HL-60 (cell line): ENCODE measurements around the gene NF1.

Experiments
- GABPA ChIP-seq: IDR thresholded peaks from 2 replicates; pipeline ENCODE4 v1.6.1; 2012; ENCODE audit warnings: low read depth
- POLR2AphosphoS5 ChIP-seq: IDR thresholded peaks from 2 replicates; pipeline ENCODE4 v1.6.1; 2012; ENCODE audit warnings: low read depth
- REST ChIP-seq: IDR thresholded peaks from 2 replicates; pipeline ENCODE4 v1.6.1; 2012; ENCODE audit warnings: low read depth; ENCODE audit not compliant: insufficient replicate concordance
- TF ChIP-seq, protein P1 (sequence below): IDR thresholded peaks from one replicate; pipeline ENCODE4 v1.5.1; 2011; ENCODE audit warnings: low read length, control low read depth, inconsistent platforms; ENCODE audit not compliant: insufficient read depth

DNA sequence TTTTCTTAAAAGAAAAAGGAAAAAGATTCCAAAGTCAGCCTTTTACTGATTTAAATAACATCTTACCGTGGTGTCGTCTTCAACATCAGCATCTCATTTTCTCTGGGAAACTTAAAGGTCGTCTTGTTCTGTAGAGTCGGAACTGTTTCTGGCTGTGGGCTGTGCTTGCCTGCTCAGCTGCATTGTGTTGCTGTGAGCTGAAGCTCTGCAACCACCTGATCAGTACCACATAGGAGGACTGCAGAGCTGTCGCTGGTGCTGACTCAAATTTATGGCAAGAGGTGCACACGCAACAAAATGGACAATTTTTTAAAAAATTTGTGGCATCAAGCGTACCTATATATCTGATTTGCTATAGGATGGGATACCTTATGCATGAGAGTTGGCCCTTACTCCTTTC lies 202.3 kb downstream of the NF1 start, which contains the start of gene OMG:
- TF ChIP-seq, protein P1, sequence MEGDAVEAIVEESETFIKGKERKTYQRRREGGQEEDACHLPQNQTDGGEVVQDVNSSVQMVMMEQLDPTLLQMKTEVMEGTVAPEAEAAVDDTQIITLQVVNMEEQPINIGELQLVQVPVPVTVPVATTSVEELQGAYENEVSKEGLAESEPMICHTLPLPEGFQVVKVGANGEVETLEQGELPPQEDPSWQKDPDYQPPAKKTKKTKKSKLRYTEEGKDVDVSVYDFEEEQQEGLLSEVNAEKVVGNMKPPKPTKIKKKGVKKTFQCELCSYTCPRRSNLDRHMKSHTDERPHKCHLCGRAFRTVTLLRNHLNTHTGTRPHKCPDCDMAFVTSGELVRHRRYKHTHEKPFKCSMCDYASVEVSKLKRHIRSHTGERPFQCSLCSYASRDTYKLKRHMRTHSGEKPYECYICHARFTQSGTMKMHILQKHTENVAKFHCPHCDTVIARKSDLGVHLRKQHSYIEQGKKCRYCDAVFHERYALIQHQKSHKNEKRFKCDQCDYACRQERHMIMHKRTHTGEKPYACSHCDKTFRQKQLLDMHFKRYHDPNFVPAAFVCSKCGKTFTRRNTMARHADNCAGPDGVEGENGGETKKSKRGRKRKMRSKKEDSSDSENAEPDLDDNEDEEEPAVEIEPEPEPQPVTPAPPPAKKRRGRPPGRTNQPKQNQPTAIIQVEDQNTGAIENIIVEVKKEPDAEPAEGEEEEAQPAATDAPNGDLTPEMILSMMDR, result no peak
- TF ChIP-seq REST (no peak), GABPA (no peak), POLR2AphosphoS5 (no peak)
